Lung microvascular endothelial cell (primary cell): ENCODE results near the gene SLC52A3. TPM values are rescaled to one million over a fixed set of nuclear protein-coding genes. Genes with fewer than 3 reads are reported as not detected.

ENCODE experiments used
- DNase-seq, 2 donors: peaks; one replicate each; pipeline versions ENCODE4 v3.0.0 to v3.0.0-alpha.2; 2010; ENCODE audit warnings: low read depth in 2 of 2
- total RNA-seq: library from RNA; depleted of rRNA; stranded (reverse); fragments of >200 nt; gene quantifications from 2 replicates; pipeline ENCODE4 v1.2.1, GENCODE V29; 2014

Gene SLC52A3
- total RNA-seq, 1 donor from 2014 or later, result under 0.01 TPM

DNA sequence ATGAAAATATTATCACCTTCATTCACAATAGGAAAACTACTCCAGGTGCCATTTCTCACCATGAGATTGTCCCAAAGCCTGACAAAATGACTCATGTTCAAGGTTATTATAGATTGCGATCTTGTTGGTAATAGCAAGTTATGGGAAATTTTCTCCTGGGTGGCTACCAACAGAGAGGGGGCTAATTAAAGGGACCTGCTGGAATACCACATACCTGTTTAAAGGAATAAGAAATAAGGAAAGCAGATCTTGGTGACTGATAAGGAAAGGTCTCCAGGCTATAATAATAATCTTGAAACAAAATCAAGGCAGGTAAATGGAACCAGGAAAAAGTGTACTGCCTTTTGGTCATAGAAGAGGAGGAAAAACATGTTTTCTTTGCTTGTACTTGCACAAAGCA, 1.4 kb downstream of the SLC52A3 start:
- no peak for DNase-seq

- DNase-seq, result no peak
Observed at GRCh38 chr20:764255-764654, 4.0 kb downstream of the SLC52A3 start.

DNA sequence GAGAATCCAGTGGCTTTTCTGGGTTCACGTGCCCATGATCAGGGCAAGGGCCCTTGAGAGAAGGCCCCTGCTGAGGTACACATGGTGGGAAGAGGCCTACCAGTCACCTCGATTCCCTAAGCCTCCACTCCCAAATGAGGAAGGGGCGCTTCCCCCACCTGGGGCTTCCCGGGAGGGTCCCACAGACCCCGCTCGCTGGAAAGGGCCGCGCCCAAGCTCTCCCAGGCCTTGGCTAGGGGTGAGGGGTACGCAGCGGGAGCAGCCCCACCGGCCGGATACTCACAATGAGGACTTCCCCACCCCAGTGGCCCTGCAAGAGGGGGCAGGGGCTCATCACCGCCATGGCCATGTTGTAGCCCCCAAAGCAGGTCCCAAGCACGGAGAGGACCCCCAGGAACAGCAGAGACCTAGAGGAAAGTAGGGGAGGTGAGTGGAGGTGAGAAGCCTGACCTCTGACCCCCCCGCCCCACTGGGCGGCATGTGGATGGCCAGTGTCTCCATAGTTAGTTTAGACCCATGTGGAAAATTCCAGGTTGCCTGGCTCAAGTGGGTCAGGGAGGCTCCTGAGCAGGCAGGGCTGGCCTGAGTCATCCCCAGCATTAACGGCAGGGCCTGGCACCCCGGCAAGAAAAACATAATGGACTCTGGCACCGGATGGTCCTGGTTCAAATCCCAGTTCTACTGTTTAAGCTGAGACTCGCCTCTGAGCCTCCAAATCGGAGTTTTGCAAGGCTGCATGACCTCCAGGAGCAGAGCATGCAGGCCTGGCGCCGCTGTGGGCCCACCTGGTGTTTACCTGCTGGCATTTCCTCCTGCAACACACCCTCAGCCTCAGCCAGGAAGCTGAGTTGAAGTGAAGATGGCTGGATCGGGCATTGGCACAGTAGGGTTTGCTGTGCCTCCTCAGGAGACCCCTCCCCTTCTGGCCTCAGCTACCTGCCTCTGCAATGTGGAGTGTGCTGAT, 6.6 kb downstream of the SLC52A3 start:
- no peak for DNase-seq

DNA sequence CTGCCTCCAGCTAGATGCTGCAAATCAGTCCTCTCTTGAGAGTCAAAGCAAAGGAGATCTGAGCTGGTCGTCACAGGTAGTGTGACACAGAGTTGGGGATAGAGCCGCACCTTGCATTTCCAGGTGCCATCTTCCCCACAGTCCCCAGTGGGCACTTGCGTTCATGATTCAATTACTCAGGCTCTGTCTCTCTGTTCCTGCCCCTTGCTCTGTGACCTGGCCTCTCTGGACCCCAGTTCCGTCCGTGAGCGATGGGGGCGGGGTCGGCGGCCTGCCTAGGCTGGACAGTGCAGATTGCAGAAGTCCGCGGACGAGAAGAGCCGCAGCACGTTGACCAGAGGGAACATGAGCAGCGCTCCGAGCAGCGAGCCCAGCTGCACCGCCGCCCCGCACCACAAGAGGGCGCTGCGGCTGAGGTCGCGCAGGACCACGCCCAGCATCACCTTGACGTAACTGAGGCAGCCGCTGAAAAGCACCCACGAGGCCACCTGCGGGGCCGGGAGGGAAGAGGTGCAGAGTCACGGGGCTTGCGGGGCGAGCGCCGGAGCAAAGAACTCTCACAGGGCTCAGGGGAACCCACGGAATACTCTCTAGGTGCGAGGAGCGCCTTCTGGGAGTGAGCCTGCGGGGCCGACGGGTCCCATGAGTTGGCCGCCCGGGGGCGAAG, 7.4 kb downstream of the SLC52A3 start:
- peak; percentile 25 to 47 for DNase-seq

DNA sequence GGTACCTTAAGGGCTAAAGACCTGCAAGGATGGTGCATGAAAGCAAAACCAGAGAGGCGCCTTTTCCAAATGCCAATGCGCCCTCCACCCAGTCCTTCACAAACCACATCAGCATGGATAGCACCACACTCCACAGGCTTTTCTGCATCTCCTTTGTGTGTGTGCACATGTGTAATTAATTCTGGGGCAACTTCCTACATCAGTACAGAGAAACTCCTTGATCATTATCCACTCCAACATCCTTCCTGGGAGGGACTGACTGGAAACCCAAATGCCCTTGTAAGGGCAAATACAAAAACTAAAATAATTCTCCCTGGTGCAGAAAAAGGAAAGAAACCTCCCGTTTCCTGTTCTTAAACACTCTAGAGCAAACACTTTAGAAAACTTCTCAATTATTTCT, 10.8 kb downstream of the SLC52A3 start:
- no peak for DNase-seq

GRCh38 chr20:755941-756340, 12.4 kb downstream of the SLC52A3 start:
- no peak for DNase-seq

- DNase-seq, result no peak
Observed at GRCh38 chr20:754904-755303, 13.4 kb downstream of the SLC52A3 start.

- DNase-seq, result no peak
Observed at GRCh38 chr20:753897-754635, 14.2 kb downstream of the SLC52A3 start.

- DNase-seq, result no peak
Observed at GRCh38 chr20:753136-753535, 15.2 kb downstream of the SLC52A3 start.

GRCh38 chr20:752291-752690, 16.0 kb downstream of the SLC52A3 start:
- no peak for DNase-seq

GRCh38 chr20:751761-752160, 16.5 kb downstream of the SLC52A3 start:
- no peak for DNase-seq

DNA sequence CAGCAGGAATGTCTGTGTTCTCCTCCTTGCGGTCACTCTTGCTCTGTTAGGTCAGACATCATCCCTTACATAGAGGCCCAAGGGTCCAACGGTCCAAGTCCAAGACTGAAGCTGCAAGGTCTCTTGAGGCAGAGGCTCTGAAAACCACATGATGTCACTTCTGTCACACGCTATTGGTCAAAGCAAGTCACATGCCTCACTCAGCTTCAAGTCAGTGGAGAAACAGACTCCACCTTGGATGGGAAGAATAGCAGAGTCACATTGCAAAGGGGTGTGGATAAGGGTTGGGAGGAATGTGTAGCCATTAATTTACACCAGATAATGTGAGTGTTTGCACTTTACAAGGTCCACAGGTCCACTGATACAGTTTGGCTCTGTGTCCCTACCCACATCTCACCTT, 17.5 kb downstream of the SLC52A3 start:
- no peak for DNase-seq

DNA sequence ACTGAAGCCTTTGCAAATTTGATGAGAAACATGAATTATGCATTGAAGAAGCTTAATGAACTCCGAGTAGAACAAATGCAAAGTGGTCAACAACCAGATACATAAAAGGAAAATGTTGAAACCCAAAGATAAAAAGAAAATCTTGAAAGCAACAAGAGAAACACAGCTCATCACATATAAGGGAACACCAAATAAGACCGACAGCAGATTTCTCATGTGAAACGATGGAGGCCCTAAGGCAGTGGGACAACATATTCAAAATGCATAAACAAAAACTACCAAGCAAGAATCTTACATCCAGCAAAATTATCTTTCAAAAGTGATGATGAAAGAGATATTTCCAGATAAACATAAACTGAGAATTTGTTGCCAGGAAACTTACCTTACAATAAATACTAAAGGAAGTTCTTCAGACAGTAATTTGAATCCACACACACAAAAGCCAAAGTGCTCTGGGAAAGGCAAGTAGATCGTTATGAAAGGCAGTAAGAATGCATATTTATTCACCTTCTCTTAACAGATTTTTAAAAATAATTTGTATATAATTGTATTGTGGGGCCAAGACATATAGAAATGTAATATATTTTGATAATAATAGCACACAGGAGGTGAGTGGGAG, 22.5 kb downstream of the SLC52A3 start:
- DNase-seq, result no peak

DNA sequence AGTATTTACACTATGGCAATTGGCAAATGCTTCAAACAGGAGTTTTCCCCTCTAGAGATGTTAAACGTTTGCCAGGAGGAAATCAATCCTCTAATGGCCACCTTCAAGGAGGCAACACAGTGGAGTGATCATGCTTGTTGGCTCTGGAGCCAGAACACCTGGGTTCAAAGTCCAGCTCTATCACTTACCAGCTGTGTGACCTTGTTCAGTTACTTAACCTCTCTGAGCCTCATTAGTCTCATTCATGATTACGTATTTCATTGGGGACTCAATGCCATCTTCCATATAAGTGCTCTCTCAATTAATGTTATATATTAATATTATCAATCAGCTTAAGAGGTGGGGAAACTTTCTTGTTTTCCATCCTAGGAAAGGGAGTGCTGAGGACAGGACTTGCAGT, 26.1 kb downstream of the SLC52A3 start:
- no peak for DNase-seq

- DNase-seq, result no peak
Observed at GRCh38 chr20:741620-742019, 26.7 kb downstream of the SLC52A3 start.

DNA sequence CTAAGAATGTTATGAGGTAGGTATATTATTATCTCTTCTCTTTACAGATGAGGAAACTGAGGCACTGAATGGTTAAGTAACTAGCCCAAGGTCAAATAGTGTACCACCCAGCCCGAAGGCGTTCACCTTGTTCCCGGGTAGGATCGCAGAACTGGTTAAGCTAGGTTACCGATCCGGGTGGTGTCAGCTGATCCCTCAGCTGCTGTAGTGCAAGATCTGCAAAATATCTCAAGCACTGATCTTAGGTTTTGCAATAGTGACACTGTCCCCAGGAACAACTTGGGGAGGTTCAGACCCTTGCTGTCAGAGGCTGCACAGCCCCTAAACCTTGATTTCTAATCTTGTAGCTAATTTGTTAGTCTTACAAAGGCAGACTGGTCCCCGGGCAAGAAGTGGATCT, 28.1 kb downstream of the SLC52A3 start:
- DNase-seq, result no peak

DNA sequence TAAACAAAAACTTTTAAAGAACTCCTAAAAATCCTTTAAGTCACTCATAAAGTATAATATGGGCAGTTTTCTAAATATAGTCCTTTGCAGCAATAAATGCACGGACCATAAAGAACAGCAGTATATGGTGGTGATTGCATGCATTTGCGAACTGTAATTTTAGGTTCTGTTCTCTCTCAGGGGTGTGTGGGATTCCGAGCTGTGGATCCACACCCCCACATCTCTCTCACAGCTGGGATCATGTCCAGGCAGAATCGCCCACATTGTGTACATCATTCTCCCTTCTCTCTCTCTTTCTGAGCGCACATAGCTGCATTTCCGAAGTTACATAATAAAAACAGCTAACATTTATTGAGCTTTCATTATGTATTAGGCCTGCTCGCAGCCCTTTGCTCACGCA, 28.6 kb downstream of the SLC52A3 start:
- DNase-seq, result no peak

DNA sequence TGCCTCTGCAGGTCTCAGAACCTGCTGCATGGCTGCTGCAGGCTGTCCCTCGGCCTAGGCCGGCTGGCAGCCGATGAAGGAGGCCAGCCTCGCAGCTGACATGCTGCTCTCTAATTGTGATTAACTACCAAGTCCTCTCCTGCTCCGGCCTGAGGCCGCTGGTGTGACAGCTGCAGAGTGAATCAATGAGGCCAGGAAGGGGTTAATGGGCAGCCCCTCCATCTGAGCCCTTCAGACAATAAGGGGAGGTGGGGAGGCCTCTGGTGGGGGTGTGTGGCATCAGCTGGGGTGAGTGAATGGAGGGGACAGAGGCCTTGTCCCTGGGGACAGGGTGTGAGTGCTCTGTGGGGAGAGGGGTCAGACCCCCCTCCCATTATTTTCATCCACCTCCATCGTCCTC, 34.4 kb downstream of the SLC52A3 start:
- no peak for DNase-seq

- no peak for DNase-seq
Observed at GRCh38 chr20:732727-733126, 35.6 kb downstream of the SLC52A3 start.

GRCh38 chr20:731891-732560, 36.3 kb downstream of the SLC52A3 start:
- DNase-seq, result no peak

GRCh38 chr20:730005-730404, 38.3 kb downstream of the SLC52A3 start:
- no peak for DNase-seq
